Pancreas (tissue), 10 donors: ENCODE data around the gene CPNE2. TPM values are rescaled to one million over a fixed set of nuclear protein-coding genes. Genes with fewer than 3 reads are reported as not detected.

Experiments used
- ATAC-seq, 4 donors: fragments of 200-7000 bp; cut with Tn5 transposase; one replicate each; pipeline versions ENCODE4 v1.8.0 to v1.9.1; 2020; ENCODE audit warnings: mild to moderate bottlenecking in 4 of 4, moderate library complexity in 4 of 4
- DNase-seq, 6 donors: peaks; one replicate each; pipeline ENCODE4 v3.0.0-alpha.2; 2020
- FAIRE-seq: peaks from 2 replicates; lab custom pipeline; 2012; peaks lifted over from hg19 to GRCh38; lab: Jason Lieb, UNC
- H3K27ac ChIP-seq, 4 donors: fragments of 200-600 bp; sonication (generic); 1 replicate in 3 of 4; 2 replicates in 1 of 4; pipeline versions ENCODE4 v1.5.0 to v1.8.0; 2020
- H3K27me3 ChIP-seq, 4 donors: fragments of 200-600 bp; one replicate each; pipeline ENCODE4 v1.8.0; 2021
- H3K36me3 ChIP-seq, 3 donors: fragments of 200-600 bp; sonication (generic) in 1 of 3; one replicate each; pipeline versions ENCODE4 v1.5.0 to v1.8.0; 2020 to 2021
- H3K4me1 ChIP-seq, 3 donors: fragments of 200-600 bp; one replicate each; pipeline ENCODE4 v1.8.0; 2021
- H3K4me3 ChIP-seq, 4 donors: fragments of 200-600 bp; sonication (generic) in 2 of 4; one replicate each; pipeline versions ENCODE4 v1.5.0 to v1.8.0; 2020 to 2021
- H3K9me3 ChIP-seq, 4 donors: fragments of 200-600 bp; one replicate each; pipeline ENCODE4 v1.8.0; 2021
- CTCF ChIP-seq, 4 donors: fragments of 200-600 bp; sonication (generic) in 3 of 4; IDR thresholded peaks; one replicate each; pipeline versions ENCODE4 v1.5.0 to v1.8.0; 2021; ENCODE audit warnings: antibody characterized with exemption in 4 of 4
- WGBS, 2 donors: extraction: QIAGEN DNeasy Blood & Tissue Kit; methylation state at CpG; one replicate each; pipeline ENCODE4 v1.1.7; 2013; 5-methylcytosine and 5-hydroxymethylcytosine counted together
- intact Hi-C, 3 donors: fragments of 100-400 bp; cut with DNase I; formaldehyde crosslinking; loops; one replicate each; pipeline versions ENCODE4 v1.11.1 to v1.14.2; 2022
- polyA plus RNA-seq, 2 donors: library from polyadenylated mRNA; stranded (reverse); fragments of 200-250 nt; gene quantifications; one replicate each; pipeline ENCODE4 v1.2.3, GENCODE V29; 2013
- total RNA-seq, 6 donors: library from RNA; stranded (reverse); fragmentation: NEBNext Ultra II Directional in 4 of 6; extraction: Animal tissue kit (Norgen Biotek cat#: 25700) in 4 of 6; gene quantifications; one replicate each; pipeline versions ENCODE4 v1.2.1 to v1.2.4, GENCODE V29; 2021 to 2023
- donor health status: healthy with polysubstance abuse.
- donor health status: DM: no; HTN: no; CAD: no; lungs with moderate emphysema.
- donor health status: DM: no; HTN: no; CAD: no.
- donor health status: control.
- donor health status: control.
- donor health status: Bipolar disorder and iron deficiency.
- donor health status: DM: yes; HTN: yes; CAD: no.
- donor health status: DM: no; HTN: no; CAD: no.
- donor health status: DM: no; HTN: no; CAD: no.
- donor health status: DM: yes; HTN: yes; CAD: no.

CPNE2 gene
- total and polyA plus RNA-seq, 8 donors, result 3.2 to 17.1 (median 5.6) TPM

- WGBS, 2 donors, result 96 to 100% methylated on average over 2 of the region's 2 CpGs
- TF ChIP-seq CTCF (IDR thresholded peaks at IDR 0.05), result no peak
- H3K27me3 ChIP-seq, result no peaks in the 10 kb centered on the region
- DNase-seq (no peak), ATAC-seq (no peak), FAIRE-seq (no peak)
- no peak overlapping the region for H3K4me3 ChIP-seq
- H3K27ac ChIP-seq, result no peak overlapping the region
- no peaks in the 10 kb centered on the region for H3K4me1 ChIP-seq
- H3K36me3 ChIP-seq, result no peaks in the 10 kb centered on the region
- no peaks in the 10 kb centered on the region for H3K9me3 ChIP-seq
- intact Hi-C loops, result no loop called here
Observed at GRCh38 chr16:57118461-57119084, 26.2 kb downstream of the CPNE2 start.

- H3K27me3 ChIP-seq, result no peaks in the 10 kb centered on the region
- no peaks in the 10 kb centered on the region for H3K36me3 ChIP-seq
- DNase-seq, result no peak
- H3K27ac ChIP-seq, result no peak overlapping the region
- intact Hi-C loops, result no loop called here
- H3K4me1 ChIP-seq, result no peaks in the 10 kb centered on the region
- ATAC-seq, result no peak
- H3K9me3 ChIP-seq, result no peaks in the 10 kb centered on the region
- FAIRE-seq, result no peak
- TF ChIP-seq CTCF (IDR thresholded peaks at IDR 0.05), result no peak
- no peak overlapping the region for H3K4me3 ChIP-seq
- WGBS, 2 donors, result 93 to 94% methylated on average over 7 of the region's 7 CpGs
Observed at GRCh38 chr16:57123216-57123973, 31.0 kb downstream of the CPNE2 start.

- FAIRE-seq (no peak), ATAC-seq (no peak), DNase-seq (no peak)
- H3K36me3 ChIP-seq, result no peaks in the 10 kb centered on the region
- 79 to 81% methylated on average over 11 of the region's 11 CpGs for WGBS, 2 donors
- intact Hi-C loops, result no loop called here
- no peaks in the 10 kb centered on the region for H3K4me1 ChIP-seq
- no peak overlapping the region for H3K4me3 ChIP-seq
- no peaks in the 10 kb centered on the region for H3K27me3 ChIP-seq
- no peak overlapping the region for H3K27ac ChIP-seq
- no peak for TF ChIP-seq CTCF (IDR thresholded peaks at IDR 0.05)
- no peaks in the 10 kb centered on the region for H3K9me3 ChIP-seq
Observed at GRCh38 chr16:57123974-57124674, 31.7 kb downstream of the CPNE2 start.

- no peak for TF ChIP-seq CTCF (IDR thresholded peaks at IDR 0.05)
- Histone ChIP-seq H3K9me3 (no peaks in the 10 kb centered on the region), H3K4me3 (no peak overlapping the region), H3K4me1 (no peaks in the 10 kb centered on the region), H3K27ac (no peak overlapping the region), H3K27me3 (no peaks in the 10 kb centered on the region), H3K36me3 (no peaks in the 10 kb centered on the region)
- FAIRE-seq (no peak), ATAC-seq (no peak), DNase-seq (no peak)
- intact Hi-C loops, result no loop called here
- WGBS, 2 donors, result 91 to 98% methylated on average over 4 of the region's 4 CpGs
Observed at GRCh38 chr16:57125376-57125775, 33.0 kb downstream of the CPNE2 start.
